CD1c-positive myeloid dendritic cell (primary cell): Measurements from ENCODE around the gene GDPGP1.
"Not testable (repeated sequence)": the region's sequence is repeated elsewhere in the genome, so short reads cannot be mapped to it uniquely, and the experiment has no call there.

Source experiments
- DNase-seq: peaks from one replicate; pipeline ENCODE4 v3.0.0-alpha.2; 2016; ENCODE audit errors: extremely low spot score

Gene GDPGP1, protein sequence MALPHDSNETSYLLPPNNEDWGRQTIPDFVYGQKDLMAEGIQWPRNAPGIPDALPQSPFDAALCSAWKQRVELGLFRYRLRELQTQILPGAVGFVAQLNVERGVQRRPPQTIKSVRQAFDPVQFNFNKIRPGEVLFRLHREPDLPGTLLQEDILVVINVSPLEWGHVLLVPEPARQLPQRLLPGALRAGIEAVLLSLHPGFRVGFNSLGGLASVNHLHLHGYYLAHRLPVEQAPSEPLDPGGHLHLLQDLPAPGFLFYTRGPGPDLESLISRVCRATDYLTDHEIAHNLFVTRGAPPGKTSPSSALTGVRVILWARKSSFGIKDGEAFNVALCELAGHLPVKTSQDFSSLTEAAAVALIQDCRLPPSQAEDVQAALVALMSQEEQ

DNA sequence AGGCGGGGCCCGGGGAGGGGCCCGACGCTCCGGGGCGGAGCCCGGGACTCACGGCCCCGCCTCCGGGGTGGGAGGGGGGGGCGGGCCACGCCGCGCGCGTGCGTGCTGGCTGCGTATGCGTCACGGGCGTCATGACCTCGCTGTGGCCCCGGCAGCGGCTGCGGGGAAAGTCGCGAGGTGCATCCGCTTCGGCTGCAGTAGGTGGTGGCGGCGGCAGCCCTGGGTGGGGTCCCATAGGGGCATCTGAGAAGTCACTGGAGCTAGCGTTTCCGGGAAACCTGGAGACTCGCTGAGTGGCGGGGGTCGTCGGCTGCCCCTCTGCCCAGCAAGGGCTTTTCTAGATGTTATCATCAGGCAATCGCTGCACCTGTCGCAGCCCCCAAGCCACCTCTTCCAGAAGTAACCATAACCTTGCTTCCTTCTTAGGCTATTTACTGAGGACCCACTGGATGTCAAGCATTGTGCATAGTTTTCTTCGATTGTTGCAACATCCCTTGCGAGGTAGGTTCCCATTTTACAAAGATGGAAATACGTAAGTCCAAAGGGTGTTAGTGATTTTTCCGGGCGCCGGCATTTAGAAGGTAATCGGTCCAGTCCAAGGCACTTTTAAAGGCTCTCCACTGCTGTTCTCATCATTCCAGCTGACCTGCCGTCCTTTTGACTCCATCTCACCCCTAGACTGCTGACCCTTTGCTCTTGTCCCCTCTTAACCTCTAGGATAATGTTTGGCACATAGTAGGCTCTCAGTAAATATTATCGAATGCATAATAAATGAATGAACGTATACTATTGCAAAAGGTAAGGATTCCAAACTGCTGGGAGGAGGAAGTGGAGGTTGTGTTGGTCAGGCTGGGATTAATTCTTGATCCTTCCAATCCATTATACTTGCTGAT lies at the start of gene GDPGP1:
Gene GDPGP1, plus strand, starts transcription at position 114 of the 893 bp plus-strand sequence. CDS start 6,700 bp downstream, outside the sequence.
- DNase-seq = peak; percentile 99

DNA sequence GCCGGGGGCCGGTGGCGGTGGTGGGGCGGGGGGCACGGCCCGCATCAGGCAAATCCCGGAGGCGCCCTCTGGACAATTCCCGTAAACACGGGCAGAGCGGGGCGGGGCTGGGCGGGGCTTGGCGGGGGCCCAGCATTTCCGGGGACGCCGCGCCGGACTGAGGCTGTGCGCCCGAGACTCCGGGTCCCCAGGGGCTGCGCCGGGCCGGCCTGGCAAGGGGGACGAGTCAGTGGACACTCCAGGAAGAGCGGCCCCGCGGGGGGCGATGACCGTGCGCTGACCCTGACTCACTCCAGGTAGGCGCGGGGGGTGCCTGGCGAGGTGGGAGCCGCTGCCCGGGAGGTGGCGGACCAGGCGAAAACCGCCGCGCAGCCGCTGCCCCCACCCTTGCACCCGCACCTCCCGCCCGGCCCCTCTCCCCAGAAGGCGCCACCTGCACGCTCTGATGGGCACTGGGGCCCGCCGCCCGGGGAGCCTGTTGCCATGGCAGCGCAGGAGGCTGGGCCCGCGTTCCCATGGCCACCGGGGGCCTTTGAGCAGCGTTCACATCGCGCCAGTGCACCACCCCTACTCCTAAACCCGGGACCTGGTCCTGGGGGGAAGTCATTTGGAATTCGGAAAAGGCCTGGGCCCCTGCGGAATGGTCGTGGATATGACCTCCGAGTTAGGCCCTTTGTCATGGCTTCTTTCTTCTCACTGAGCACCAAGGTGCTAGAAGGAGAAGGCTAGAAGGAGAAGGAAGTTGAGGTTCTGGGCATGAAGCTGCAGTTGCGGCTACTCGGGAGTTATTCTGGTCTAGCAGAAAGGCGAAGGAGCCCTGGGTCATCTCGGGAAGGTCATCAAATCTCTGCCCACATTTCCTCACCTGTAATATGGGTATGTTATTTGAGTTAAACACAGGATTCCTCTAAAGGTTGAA lies 49.0 kb upstream of the GDPGP1 start:
- peak; percentile 51 for DNase-seq

DNA sequence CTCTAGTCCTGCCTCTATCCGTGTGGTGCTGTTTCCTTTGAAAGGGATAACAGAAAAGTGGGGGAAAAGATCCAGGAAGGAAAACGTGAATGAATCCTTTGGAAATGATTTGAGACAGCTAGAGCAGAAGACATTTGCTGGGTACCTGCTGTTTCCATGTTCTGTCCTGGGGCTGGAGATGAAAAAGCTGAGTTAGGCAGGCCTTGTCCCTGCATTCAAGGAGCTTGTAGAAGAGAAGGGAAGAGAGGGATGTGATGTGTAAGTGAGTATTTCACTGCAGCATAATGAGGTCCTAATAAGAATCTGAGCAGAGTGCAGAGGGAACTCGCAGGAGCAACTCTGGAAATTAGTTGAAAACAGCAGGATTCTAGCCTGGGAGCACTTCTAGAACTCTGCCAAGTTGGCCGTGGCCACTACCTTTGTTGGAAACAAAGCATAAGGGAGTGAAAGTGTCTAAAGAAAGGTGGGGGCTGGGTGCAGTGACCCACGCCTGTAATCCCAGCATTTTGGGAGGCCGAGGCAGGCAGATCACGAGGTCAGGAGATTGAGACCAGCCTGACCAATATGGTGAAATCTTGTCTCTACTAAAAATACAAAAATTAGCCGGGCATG lies 46.6 kb upstream of the GDPGP1 start:
- no peak for DNase-seq

DNA sequence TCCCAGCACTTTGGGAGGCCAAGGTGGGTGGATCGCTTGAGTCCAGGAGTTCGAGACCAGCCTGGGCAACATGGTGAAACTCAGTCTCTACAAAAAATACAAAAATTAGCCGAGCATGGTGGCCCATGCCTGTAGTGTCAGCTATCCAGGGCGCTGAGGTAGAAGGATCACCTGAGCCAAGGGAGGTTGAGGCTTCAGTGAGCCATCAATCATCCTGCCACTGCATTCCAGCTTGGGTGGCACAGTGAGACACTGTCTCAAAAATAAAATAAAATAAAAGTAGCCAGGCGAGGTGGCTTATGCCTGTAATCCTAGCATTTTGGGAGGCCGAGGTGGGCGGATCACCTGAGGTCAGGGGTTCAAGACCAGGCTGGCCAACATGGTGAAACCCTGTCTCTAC lies 45.9 kb upstream of the GDPGP1 start:
- not testable (repeated sequence) for DNase-seq

DNA sequence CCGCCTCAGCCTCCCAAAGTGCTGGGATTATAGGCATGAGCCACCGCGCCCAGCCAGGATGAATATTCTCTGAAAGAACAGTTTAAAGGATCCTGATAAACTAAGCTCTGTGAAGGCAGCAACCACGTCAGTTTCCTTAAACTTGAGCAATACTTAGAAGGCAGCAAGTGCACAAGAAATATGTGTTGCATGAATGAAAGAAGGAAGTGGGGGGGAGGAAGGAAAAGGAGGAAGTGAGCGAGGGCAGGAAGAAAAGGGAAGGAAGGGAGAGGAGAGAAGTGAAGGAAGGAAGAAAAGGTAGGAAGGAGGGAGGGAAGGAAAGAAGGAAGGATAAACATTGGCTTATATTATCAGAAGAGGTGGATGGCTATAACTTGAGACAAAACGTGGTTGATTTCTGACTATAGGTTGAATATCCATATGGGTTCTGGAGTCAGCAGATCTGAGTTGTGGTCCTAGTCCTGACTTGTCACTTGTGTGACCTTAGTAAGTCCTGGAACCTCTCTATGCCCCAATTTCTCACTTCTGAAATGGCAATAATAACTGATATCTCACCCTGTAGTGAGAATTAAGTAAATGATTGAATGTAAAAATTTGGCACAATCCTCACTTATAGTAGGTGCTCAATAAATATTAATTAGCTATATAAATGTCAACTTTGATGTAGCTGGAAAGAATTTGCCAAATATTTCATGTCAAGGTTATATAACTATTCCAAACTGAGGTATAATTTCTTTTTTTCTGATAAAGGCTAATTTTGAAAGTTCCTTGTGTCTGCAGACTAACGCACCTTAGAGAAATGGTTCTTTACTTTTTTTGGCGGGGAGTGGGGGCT lies 44.9 kb upstream of the GDPGP1 start:
- DNase-seq = peak; percentile 63

DNA sequence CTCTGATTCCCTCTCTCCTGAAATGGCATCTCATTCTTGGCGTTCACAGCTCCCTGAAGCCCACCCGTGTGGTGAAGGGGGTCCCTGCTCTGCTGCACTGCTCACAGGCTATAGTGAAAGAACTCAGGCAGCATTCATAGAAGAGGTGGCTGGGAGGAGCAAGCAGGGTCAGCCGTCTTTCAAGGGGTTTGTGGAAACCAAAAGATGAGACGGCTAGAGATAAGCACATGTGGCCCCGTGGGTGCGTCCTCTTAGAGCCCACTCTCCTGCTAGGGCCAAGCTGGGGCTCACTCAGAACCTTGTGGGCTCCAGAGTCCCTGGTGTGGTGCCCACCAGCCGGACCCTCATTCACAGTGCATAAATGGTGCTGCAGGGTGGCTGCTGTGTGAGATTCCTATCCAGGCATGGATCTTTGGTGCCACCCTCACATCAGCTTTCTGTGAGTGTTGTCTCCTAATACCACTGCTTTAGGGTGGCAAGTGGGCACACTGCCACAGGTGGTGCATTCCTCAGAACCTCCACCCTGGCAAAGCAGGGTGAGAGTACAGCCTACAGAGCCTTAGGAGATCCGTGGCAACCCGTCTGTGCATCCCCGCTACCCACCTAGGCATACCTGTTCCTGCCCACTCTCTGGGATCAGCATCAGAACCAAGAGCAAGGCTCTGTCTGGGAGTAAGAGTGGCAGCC lies 44.1 kb upstream of the GDPGP1 start:
- DNase-seq = no peak

DNA sequence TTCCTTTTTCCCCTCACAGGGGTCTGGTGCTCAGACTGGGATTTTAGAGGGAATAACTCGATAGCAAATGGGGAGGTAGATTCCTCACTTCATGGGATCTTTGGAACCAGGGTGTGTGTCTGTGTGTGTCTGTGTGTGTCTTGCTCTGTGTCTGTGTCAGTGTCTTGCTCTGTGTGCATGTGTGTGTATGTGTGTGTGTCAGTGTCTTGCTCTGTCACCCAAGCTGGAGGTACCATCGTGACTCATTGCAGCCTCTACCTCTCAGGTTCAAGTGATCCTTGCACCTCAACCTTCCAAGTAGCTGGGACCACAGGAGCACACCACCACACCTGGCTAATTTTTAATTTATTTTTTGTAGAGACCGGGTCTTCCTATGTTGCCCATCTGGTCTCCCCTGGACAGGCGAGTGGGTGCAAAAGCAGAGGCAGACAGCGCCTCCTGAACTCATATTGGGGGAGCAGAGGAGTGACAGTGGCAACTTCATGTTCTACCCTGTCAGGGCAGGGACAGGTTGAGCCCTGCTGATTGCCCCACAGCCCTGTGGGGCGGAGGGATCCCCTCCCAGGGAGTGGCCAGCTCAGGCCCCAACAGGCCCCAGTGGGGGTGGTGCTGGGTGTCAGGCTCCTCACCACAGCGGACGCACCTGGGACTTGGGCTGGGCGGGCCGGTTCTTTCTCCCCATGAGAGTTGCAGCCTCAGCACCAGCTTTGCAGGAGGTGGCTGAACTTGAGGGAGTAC lies 43.2 kb upstream of the GDPGP1 start:
- DNase-seq = no peak

DNA sequence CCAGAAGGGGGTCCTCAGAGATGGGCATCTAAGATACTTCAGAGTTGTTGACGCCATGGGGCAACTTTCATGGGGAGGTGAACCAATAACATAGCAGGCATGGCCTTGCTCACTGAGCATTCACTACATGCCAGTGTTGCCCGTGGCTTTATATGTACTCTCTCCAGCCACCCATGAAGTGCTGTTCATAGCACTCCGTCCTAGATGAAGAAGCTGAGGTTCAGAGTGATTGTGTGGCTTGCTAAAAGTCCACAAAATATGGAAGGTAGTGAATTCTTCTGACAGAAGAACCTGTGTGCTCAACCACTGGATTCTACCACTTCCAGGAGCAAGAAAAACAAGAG lies 42.7 kb upstream of the GDPGP1 start:
- DNase-seq = no peak

DNA sequence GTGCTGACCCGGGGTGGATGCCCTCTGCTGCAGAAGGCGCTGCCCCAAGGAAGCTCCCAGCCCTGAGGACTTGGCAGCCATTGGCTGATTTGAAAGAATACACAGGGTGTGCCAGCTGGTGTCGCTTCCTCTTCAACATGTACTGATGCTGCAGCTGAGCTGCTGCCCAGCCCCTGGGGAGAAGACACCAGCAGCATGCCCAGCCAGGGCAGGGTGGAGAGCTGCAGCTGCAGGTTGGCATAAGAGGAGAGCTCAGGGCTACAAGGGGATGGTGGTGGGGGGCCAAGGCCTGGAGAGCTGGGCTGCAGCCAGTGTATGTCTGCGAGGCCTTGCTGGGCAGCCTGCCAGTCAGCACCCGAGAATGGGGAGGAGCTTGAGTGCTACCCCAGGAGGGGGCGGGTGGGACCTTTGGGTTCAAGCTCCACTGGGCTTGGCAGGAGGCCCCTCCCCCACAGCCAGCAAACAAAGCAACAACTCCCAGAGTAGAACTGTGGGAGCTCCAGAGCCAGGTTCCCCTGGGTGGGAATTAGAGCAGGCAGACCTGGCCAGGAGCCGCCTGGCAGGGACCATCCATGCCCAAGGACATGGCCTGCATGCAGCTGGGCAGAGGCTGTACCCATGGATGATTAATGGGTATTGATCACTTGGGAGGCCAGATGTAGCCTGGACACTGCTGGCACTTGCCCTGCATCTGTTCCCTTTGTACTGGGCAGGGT lies 42.1 kb upstream of the GDPGP1 start:
- DNase-seq = peak; percentile 62

DNA sequence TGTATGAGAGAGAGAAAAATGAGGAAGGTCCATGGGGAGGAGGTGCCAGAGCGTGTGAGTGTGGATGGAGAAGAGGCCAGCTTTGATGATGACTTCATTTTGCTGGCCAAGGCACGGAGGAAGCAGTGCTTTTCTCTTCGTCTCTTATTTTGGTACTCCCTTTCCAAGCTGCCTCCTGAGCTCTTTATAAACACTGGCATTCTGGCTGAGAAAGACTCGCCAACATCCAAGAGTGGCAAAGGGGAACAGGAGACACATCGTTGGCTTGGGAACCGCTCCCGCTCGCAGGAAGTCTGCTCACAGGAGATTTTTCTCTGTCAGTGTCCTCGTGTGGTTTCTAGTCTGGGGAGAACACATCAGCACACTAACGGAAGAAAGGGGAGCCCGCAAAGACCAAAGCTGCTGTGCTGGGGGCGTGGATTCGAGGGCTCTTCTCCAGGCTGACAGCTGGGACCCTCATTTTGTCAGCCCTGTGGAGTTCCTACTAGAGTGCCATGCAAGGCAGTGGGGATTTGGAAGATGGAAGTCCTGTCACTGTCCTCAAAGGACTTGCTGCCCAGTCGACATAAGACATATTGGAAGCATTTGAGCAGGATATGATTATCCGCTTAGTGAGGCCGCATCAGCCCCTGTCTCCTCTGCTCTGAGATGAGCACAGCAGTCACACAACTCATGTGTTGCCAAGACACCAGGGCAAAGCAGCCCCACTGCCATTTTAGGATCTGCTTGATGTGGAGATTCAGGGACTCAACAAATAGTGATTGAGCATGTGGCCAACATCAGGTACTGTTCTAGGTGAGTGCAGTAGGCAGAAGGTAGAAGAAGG lies 40.8 kb upstream of the GDPGP1 start:
- DNase-seq = peak; percentile 49

DNA sequence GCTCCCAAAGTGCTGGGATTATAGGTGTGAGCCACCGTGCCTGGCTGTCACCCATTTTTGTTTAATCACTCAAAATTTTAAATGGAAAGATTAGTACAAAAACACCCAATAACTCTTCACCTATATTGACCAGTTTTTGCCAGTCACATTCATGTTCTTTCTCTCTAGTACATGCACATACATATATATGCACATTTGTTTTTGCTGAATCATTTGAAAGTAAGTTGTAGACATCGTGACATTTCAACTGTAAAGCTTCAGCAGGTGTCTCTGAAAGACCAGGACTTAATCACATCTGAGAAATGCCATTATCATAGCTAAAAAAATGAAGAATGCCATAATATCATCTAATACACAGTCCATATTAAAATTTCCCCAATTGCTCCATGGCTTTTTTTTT lies 39.4 kb upstream of the GDPGP1 start:
- DNase-seq = no peak

DNA sequence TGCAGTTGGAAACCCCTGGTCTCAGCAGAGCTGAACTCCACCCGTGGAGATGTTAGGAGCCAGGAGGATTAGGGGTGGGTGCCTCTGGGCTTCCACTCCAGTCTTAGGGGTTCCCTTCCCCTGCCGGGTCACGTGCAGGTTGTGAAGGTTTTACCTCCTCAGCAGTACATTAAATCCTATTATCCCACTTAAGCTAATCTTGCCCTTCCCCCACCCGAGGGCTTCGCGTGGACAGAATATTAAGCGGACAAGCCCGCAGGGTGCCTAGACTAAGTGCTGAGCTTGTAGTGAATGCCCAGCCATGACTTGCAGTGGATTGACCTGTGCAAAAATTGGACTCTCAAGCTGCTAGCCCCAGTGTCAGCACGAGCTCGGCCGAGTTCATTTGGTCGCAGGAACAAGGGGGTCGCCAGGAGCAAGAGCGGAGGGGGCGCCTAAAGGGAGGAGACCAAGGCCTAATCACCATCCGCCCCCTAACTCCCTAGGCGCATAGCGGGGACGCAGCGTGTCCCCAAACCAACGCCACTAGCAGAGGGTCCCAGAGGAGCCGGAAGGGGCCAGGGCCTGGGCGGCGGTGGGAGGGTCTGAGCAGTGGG lies 33.4 kb upstream of the GDPGP1 start:
- DNase-seq = no peak

DNA sequence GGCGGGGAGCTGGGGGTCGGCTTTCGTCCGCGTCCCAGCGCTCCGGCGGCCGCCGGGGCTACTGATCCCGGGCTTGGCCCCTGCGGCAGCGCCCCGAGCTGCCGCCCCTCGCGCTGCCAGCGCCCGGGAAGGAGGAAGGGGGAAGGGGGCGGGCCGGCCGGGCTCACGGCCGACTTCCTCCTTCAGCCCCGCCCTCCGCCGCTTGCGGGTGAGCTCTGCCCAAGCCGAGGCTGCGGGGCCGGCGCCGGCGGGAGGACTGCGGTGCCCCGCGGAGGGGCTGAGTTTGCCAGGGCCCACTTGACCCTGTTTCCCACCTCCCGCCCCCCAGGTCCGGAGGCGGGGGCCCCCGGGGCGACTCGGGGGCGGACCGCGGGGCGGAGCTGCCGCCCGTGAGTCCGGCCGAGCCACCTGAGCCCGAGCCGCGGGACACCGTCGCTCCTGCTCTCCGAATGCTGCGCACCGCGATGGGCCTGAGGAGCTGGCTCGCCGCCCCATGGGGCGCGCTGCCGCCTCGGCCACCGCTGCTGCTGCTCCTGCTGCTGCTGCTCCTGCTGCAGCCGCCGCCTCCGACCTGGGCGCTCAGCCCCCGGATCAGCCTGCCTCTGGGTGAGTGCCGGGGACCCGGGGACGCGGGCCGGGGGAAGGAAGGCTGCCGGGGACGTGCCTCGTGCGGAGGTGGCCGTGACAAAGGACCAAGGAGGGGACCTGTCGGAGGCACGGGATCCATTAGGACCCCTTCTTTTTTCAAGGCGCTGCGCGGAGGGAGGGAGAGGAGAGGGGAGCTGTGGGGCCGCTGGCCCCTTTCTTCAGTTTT lies 32.7 kb upstream of the GDPGP1 start, which contains the start of gene SEMA4B:
Gene SEMA4B, plus strand, starts transcription at position 201 of the 814 bp plus-strand sequence. Its CDS starts 249 bp downstream, at position 450.
- peak; percentile 88 for DNase-seq

DNA sequence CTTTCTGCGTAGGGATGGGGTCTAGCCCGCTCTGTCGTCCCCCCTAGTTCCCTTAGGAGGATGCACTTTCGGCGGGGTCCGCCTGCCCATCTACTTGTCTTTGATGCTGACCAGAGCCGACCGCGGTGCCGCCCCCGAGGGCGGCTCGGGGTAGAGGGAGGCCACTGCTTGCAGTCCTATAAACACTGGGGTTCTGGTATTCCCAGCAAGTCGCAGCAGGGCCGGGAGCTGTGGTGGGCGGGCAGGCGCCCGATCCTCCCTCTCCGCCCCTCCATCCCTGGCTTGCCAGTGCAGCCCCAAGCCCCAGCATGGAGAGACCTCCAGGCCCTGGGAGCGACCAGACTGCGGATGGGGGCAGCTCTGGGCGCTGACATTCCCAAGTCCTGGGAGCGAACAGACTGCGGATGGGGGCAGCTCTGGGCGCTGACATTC lies 32.0 kb upstream of the GDPGP1 start:
- no peak for DNase-seq

DNA sequence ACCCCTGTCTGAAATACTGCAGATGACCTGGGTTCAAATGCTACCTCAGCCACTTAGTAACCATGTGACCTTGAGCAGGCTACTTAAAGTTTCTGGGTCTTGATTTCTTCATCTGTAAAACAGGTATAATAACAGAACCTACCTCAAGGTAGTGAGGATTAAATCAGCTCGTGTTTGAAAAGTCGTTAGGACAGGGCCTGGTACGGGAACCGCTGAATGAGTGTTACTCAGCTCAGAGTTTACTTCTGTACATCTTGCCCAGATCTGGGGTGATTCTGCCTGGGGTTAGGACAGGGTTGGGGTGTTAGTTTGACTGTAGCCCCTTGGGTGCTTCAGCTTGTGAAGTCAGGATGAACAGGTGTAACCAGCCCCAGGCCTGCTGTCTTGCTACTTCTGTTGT lies 31.1 kb upstream of the GDPGP1 start:
- no peak for DNase-seq

DNA sequence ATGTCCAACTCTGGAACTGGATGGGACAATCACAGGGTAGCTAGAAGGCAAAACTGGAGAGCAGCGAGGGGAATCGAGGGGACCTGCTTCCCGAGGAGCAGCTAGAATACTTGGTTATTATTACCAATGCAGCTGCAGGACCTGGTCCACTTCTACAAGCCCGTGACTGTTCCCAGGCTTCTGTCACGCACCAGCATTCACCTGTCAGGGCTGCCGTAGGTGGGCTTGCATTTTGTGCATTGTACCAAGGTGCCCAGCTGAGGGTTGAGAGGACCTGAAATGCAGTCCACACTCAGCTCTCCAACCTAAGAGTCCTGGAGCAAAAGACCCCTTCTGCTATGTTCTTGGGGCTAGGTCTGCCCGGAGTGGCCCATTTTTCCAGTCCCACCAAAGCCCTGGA lies 30.5 kb upstream of the GDPGP1 start:
- DNase-seq = no peak
